Fibroblast of upper back skin (primary cell): ENCODE results near the gene ITM2C.
A peak's percentile ranks its signal among the peaks of the same experiment; 100 is the strongest.

Experiments used
- DNase-seq: peaks from one replicate; pipeline ENCODE4 v3.0.0-alpha.2; 2013

Gene ITM2C

GRCh38 chr2:230908595-230909191 lies 44.0 kb downstream of the ITM2C start:
- peak; percentile 37 for DNase-seq

- no peak for DNase-seq
Observed at GRCh38 chr2:230909841-230910545, 45.3 kb downstream of the ITM2C start.

GRCh38 chr2:230910546-230911177 lies 45.9 kb downstream of the ITM2C start:
- no peak for DNase-seq

GRCh38 chr2:230912046-230912445 lies 47.3 kb downstream of the ITM2C start:
- no peak for DNase-seq

GRCh38 chr2:230912724-230913123 lies 48.0 kb downstream of the ITM2C start:
- no peak for DNase-seq

GRCh38 chr2:230913406-230914143 lies 48.8 kb downstream of the ITM2C start:
- peak; percentile 8 for DNase-seq

GRCh38 chr2:230914886-230915285 lies 50.1 kb downstream of the ITM2C start:
- DNase-seq: no peak

- DNase-seq: no peak
Observed at GRCh38 chr2:230915319-230915718, 50.6 kb downstream of the ITM2C start.

- DNase-seq: no peak
Observed at GRCh38 chr2:230916218-230916617, 51.5 kb downstream of the ITM2C start.

- no peak for DNase-seq
Observed at GRCh38 chr2:230919240-230919639, 54.5 kb downstream of the ITM2C start.

GRCh38 chr2:230919681-230920080 lies 54.9 kb downstream of the ITM2C start:
- DNase-seq: no peak

- no peak for DNase-seq
Observed at GRCh38 chr2:230920167-230920566, 55.4 kb downstream of the ITM2C start.

GRCh38 chr2:230921806-230922595 lies 57.3 kb downstream of the ITM2C start:
- no peak for DNase-seq

- DNase-seq: no peak
Observed at GRCh38 chr2:230922951-230923717, 58.4 kb downstream of the ITM2C start.

GRCh38 chr2:230924092-230924469 lies 59.3 kb downstream of the ITM2C start:
- DNase-seq: no peak

GRCh38 chr2:230924470-230925341 lies 60.0 kb downstream of the ITM2C start, which contains the start of gene GPR55:
TSS of gene GPR55 (minus strand) at chr2:230925242. CDS start at chr2:230910962, 14,280 bp downstream.
- no peak for DNase-seq

- DNase-seq: no peak
Observed at GRCh38 chr2:230925443-230925878, 60.7 kb downstream of the ITM2C start.

- DNase-seq: no peak
Observed at GRCh38 chr2:230925879-230926765, 61.4 kb downstream of the ITM2C start.

- no peak for DNase-seq
Observed at GRCh38 chr2:230927711-230928341, 63.1 kb downstream of the ITM2C start.
